Stimulated activated CD4-positive, alpha-beta T cell treated with anti-CD3 and anti-CD28 coated beads, Interleukin-15, amount 100 ng/mL, for 24 hours (primary cell): ENCODE data around the gene TNRC18.
"Not testable (repeated sequence)": the region's sequence is repeated elsewhere in the genome, so short reads cannot be mapped to it uniquely, and the experiment has no call there.

Experiments
- DNase-seq: peaks from one replicate; pipeline ENCODE4 v3.0.0-alpha.2; 2020

Gene TNRC18

GRCh38 chr7:5312276-5313070 is 111.2 kb downstream of the TNRC18 start:
- not testable (repeated sequence) for DNase-seq

- DNase-seq: no peak
Measured at GRCh38 chr7:5310822-5311405, 112.7 kb downstream of the TNRC18 start.

- DNase-seq: no peak
Measured at GRCh38 chr7:5309146-5309545, 114.5 kb downstream of the TNRC18 start.

GRCh38 chr7:5307221-5308142 is 116.2 kb downstream of the TNRC18 start:
- not testable (repeated sequence) for DNase-seq

GRCh38 chr7:5305050-5305449 is 118.6 kb downstream of the TNRC18 start:
- DNase-seq: not testable (repeated sequence)

- no peak for DNase-seq
Measured at GRCh38 chr7:5303591-5304505, 119.8 kb downstream of the TNRC18 start.

- no peak for DNase-seq
Measured at GRCh38 chr7:5303061-5303460, 120.6 kb downstream of the TNRC18 start.

- DNase-seq: no peak
Measured at GRCh38 chr7:5302577-5302976, 121.1 kb downstream of the TNRC18 start.

GRCh38 chr7:5300366-5300765 is 123.3 kb downstream of the TNRC18 start:
- DNase-seq: no peak

GRCh38 chr7:5296611-5297226 is 126.9 kb downstream of the TNRC18 start:
- peak; percentile 70 for DNase-seq

GRCh38 chr7:5296015-5296610 is 127.5 kb downstream of the TNRC18 start:
- DNase-seq: peak; percentile 24

- DNase-seq: no peak
Measured at GRCh38 chr7:5295039-5296014, 128.3 kb downstream of the TNRC18 start.

- DNase-seq: no peak
Measured at GRCh38 chr7:5294169-5294987, 129.3 kb downstream of the TNRC18 start.

GRCh38 chr7:5291711-5292335 is 131.8 kb downstream of the TNRC18 start:
- not testable (repeated sequence) for DNase-seq

- DNase-seq: no peak
Measured at GRCh38 chr7:5291301-5291700, 132.3 kb downstream of the TNRC18 start.

GRCh38 chr7:5289355-5289754 is 134.3 kb downstream of the TNRC18 start:
- DNase-seq: no peak

GRCh38 chr7:5288560-5288959 is 135.1 kb downstream of the TNRC18 start:
- DNase-seq: not testable (repeated sequence)

GRCh38 chr7:5287802-5288201 is 135.8 kb downstream of the TNRC18 start:
- DNase-seq: no peak

- not testable (repeated sequence) for DNase-seq
Measured at GRCh38 chr7:5287373-5287772, 136.3 kb downstream of the TNRC18 start.
